Keratinocyte (primary cell): Measurements from ENCODE around the gene DPF3. TPM values are rescaled to one million over a fixed set of nuclear protein-coding genes. Genes with fewer than 3 reads are reported as not detected.

ENCODE experiments used
- DNase-seq: peaks from one replicate; pipeline ENCODE4 v3.0.0-alpha.2; 2011; ENCODE audit warnings: low read depth, missing footprints, low spot score
- FAIRE-seq: peaks from 2 replicates; lab custom pipeline; 2011; peaks lifted over from hg19 to GRCh38; lab: Jason Lieb, UNC
- H2AFZ ChIP-seq: 2 replicates; pipeline ENCODE4 v1.6.0; 2012; ENCODE audit warnings: low read length, control low read depth, inconsistent platforms; ENCODE audit not compliant: control insufficient read depth
- H3K27ac ChIP-seq: 2 replicates; pipeline ENCODE4 v1.5.1; 2011; ENCODE audit warnings: low read length; ENCODE audit not compliant: control insufficient read depth, insufficient read depth
- H3K27me3 ChIP-seq: 3 replicates; pipeline ENCODE4 v1.6.0; 2011; ENCODE audit warnings: low read length; ENCODE audit not compliant: control insufficient read depth, insufficient read depth; ENCODE audit errors: extremely low read depth
- H3K36me3 ChIP-seq, 2 experiments: 2 replicates in 1 of 2; 3 replicates in 1 of 2; pipeline ENCODE4 v1.5.1; 2011; ENCODE audit warnings: low read length in 2 of 2, mild to moderate bottlenecking in 1 of 2; ENCODE audit not compliant: control insufficient read depth in 2 of 2, insufficient read depth in 2 of 2; ENCODE audit errors: extremely low read depth in 1 of 2
- H3K4me1 ChIP-seq: 3 replicates; pipeline ENCODE4 v1.5.1; 2011; ENCODE audit warnings: low read length; ENCODE audit not compliant: control insufficient read depth, insufficient read depth; ENCODE audit errors: extremely low read depth
- H3K4me2 ChIP-seq: 3 replicates; pipeline ENCODE4 v1.6.0; 2011; ENCODE audit warnings: low read depth, low read length; ENCODE audit not compliant: control insufficient read depth, insufficient read depth; ENCODE audit errors: extremely low read depth
- H3K4me3 ChIP-seq, 3 experiments: fragments of 200-600 bp in 1 of 3; sonication (generic) in 1 of 3; 2 replicates in 2 of 3; 3 replicates in 1 of 3; pipeline ENCODE4 v1.5.1; 2011 to 2016; ENCODE audit warnings: low read length in 3 of 3, mild to moderate bottlenecking in 3 of 3, control low read depth in 2 of 3, inconsistent platforms in 1 of 3, low read depth in 1 of 3, mixed read lengths in 1 of 3, mixed run types in 1 of 3, moderate library complexity in 1 of 3; ENCODE audit not compliant: control insufficient read depth in 2 of 3, insufficient read depth in 2 of 3; ENCODE audit errors: extremely low read depth in 1 of 3
- H3K79me2 ChIP-seq: 2 replicates; pipeline ENCODE4 v1.6.0; 2012; ENCODE audit warnings: low read length; ENCODE audit not compliant: control insufficient read depth, insufficient read depth
- H3K9ac ChIP-seq: 3 replicates; pipeline ENCODE4 v1.6.0; 2011; ENCODE audit warnings: low read length; ENCODE audit not compliant: control insufficient read depth, insufficient read depth; ENCODE audit errors: extremely low read depth
- H3K9me1 ChIP-seq: 3 replicates; pipeline ENCODE4 v1.6.0; 2011; ENCODE audit warnings: low read length; ENCODE audit not compliant: control insufficient read depth, insufficient read depth; ENCODE audit errors: extremely low read depth
- H3K9me3 ChIP-seq: 2 replicates; pipeline ENCODE4 v1.5.1; 2012; ENCODE audit warnings: low read depth, low read length; ENCODE audit not compliant: control insufficient read depth
- H4K20me1 ChIP-seq: 3 replicates; pipeline ENCODE4 v1.6.0; 2011; ENCODE audit warnings: low read length; ENCODE audit not compliant: control insufficient read depth, insufficient read depth; ENCODE audit errors: extremely low read depth
- EZH2 ChIP-seq: IDR thresholded peaks from one replicate; pipeline ENCODE4 v1.6.1; 2012; ENCODE audit warnings: inconsistent platforms, mild to moderate bottlenecking, low read length, moderate library complexity
- dilution Hi-C: fragments of 300-500 bp; cut with MboI; formaldehyde crosslinking; loops from one replicate; pipeline ENCODE4 v1.7.0; 2020; ENCODE audit warnings: low sequenced_read_pairs; ENCODE audit not compliant: extremely low pct_ligation_motif_present
- polyA plus RNA-seq, 5 experiments: library from polyadenylated mRNA; depleted of rRNA in 3 of 5; stranded (reverse) in 3 of 5; stranded (forward) in 1 of 5; unstranded in 1 of 5; fragments of >200 nt; gene quantifications; 1 replicate in 1 of 5; 2 replicates in 3 of 5; 3 replicates in 1 of 5; pipeline versions ENCODE4 v1.2.1 to v1.2.3, GENCODE V29; 2011 to 2012; ENCODE audit warnings: missing spikeins in 2 of 5, low read depth in 1 of 5, low replicate concordance in 1 of 5
- TF ChIP-seq, protein P1 (sequence below), 3 experiments: IDR thresholded peaks in 1 of 3; conservative IDR thresholded peaks in 1 of 3; optimal IDR thresholded peaks in 1 of 3; 2 replicates in 2 of 3; 3 replicates in 1 of 3; pipeline versions ENCODE3 to v1.5.1; 2011; ENCODE audit warnings: low read length in 3 of 3, mild to moderate bottlenecking in 3 of 3, moderate library complexity in 2 of 3, control low read depth in 1 of 3, inconsistent platforms in 1 of 3; ENCODE audit not compliant: insufficient read depth in 2 of 3; ENCODE audit errors: extremely low read depth in 1 of 3

DPF3 gene
- polyA plus RNA-seq, 1 donor (not counting 4 experiments of a cell fraction or from before 2014, with no cell fraction given): 1.1 TPM

DNA sequence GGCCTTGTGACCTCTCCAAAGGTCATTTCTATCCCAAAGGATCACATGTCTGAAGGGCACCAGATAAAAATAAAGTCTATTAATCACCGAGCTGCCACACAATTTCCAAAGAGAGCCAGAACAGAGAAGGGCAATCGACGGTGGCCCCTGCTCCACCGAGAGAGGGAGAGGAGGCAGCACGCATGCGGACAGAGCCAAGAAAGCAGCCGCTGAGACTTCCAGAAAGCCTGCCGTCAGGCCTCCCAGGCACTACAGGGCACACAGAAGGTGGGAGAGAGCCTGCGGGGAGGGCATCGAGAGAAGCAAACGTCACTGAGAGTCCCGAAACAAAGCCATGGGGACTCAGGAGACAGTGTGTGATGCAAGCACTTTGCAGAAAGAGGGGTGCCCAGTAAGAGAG lies 182.0 kb downstream of the DPF3 start:
- Histone ChIP-seq H3K9me3 (no peaks in the 10 kb centered on the region), H4K20me1 (no peaks in the 10 kb centered on the region), H3K4me1 (no peaks in the 10 kb centered on the region), H3K4me3 (no peak overlapping the region), H3K27me3 (no peaks in the 10 kb centered on the region), H3K79me2 (no peaks in the 10 kb centered on the region), H3K27ac (no peak overlapping the region), H3K4me2 (no peak overlapping the region), H3K9me1 (no peaks in the 10 kb centered on the region), H2AFZ (no peak overlapping the region), H3K36me3 (no peaks in the 10 kb centered on the region), H3K9ac (no peak overlapping the region)
- DNase-seq: no peak
- no peak for FAIRE-seq
- TF ChIP-seq, protein P1, sequence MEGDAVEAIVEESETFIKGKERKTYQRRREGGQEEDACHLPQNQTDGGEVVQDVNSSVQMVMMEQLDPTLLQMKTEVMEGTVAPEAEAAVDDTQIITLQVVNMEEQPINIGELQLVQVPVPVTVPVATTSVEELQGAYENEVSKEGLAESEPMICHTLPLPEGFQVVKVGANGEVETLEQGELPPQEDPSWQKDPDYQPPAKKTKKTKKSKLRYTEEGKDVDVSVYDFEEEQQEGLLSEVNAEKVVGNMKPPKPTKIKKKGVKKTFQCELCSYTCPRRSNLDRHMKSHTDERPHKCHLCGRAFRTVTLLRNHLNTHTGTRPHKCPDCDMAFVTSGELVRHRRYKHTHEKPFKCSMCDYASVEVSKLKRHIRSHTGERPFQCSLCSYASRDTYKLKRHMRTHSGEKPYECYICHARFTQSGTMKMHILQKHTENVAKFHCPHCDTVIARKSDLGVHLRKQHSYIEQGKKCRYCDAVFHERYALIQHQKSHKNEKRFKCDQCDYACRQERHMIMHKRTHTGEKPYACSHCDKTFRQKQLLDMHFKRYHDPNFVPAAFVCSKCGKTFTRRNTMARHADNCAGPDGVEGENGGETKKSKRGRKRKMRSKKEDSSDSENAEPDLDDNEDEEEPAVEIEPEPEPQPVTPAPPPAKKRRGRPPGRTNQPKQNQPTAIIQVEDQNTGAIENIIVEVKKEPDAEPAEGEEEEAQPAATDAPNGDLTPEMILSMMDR (optimal IDR thresholded peaks at IDR 0.05 in 1 of 3, IDR thresholded peaks at IDR 0.05 in 1 of 3, conservative IDR thresholded peaks at IDR 0.05 in 1 of 3; ENCODE audit: extremely low read depth in 1 of 3, insufficient read depth in 2 of 3, low read length in 3 of 3): no peak
- no peak for TF ChIP-seq EZH2
- dilution Hi-C loops: no loop called here

DNA sequence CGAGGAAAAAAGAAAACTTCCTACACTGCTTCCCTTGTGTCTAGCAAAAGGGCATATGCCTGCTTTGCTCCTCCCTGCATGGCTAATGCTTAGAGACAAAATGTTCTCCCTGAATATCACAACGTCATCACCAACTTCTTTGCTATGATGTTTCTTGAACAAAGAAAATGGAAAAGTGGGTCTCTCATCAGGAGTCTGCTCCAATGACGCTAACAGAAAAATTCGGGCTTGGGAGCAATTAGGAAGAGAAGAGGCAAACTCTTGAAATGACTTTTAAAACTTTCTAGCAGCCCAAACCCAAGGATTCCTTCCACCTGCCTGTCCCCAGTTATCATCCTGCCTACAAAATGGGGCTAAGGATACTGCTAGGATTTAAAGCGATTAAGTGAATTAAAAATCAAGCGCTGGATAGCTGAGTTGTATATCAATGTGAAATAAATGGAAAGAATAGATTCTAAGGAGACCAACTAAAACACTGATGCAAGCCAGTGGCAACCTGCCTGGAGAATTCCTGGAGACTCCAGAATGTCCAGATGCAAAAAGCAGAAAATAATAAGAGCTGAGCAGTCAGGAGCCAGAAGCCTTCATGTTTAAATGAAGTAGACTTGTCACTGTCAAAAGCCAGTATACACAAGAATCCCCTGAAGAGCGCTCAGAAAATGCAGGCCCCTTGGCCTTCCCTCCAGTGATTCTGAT lies 183.8 kb downstream of the DPF3 start:
- dilution Hi-C loops: no loop called here
- Histone ChIP-seq H2AFZ (no peak overlapping the region), H3K4me3 (no peak overlapping the region), H3K9me1 (no peaks in the 10 kb centered on the region), H3K27me3 (no peaks in the 10 kb centered on the region), H3K36me3 (no peaks in the 10 kb centered on the region), H3K79me2 (no peaks in the 10 kb centered on the region), H3K9ac (no peak overlapping the region), H3K4me2 (no peak overlapping the region), H3K4me1 (no peaks in the 10 kb centered on the region), H3K27ac (no peak overlapping the region), H3K9me3 (no peaks in the 10 kb centered on the region), H4K20me1 (no peaks in the 10 kb centered on the region)
- DNase-seq (no peak), FAIRE-seq (no peak)
- TF ChIP-seq EZH2: no peak
- TF ChIP-seq, protein P1 (optimal IDR thresholded peaks at IDR 0.05 in 1 of 3, IDR thresholded peaks at IDR 0.05 in 1 of 3, conservative IDR thresholded peaks at IDR 0.05 in 1 of 3; ENCODE audit: extremely low read depth in 1 of 3, insufficient read depth in 2 of 3, low read length in 3 of 3): no peak
